ENCODE results near the gene CCDC71L.

Gene CCDC71L

GRCh38 chr7:106618480-106618879 lies 42.5 kb downstream of the CCDC71L start:
- Histone ChIP-seq H3K23ac (ENCODE audit: low read length) (no peak overlapping the region), H3K79me1 (ENCODE audit: low read length) (no peaks in the 10 kb centered on the region), H3K9me3 (ENCODE audit: insufficient read depth, low read depth, low read length) (no peaks in the 10 kb centered on the region), H3K9ac (ENCODE audit: low read length) (no peak overlapping the region), H3K27me3 (ENCODE audit: insufficient read depth, low read length) (no peaks in the 10 kb centered on the region), H2BK12ac (ENCODE audit: low read length) (no peak overlapping the region), H2BK120ac (ENCODE audit: insufficient read depth, low read length, poor library complexity) (no peak overlapping the region), H3K4me2 (ENCODE audit: low read length) (no peak overlapping the region), H4K12ac (ENCODE audit: low read depth, low read length) (no peak overlapping the region), H3K36me3 (ENCODE audit: control insufficient read depth in 1 of 2, insufficient read depth in 2 of 2, low read length in 2 of 2) (no peaks in the 10 kb centered on the region), H3K79me2 (ENCODE audit: control insufficient read depth, insufficient read depth, low read length, poor library complexity) (no peaks in the 10 kb centered on the region), H2BK5ac (ENCODE audit: low read depth, low read length, poor library complexity) (no peak overlapping the region), H3K4me3 (ENCODE audit: low read depth, low read length) (no peak overlapping the region), H4K8ac (ENCODE audit: low read depth, low read length) (no peak overlapping the region), H3K27ac (ENCODE audit: low read depth, low read length) (no peak overlapping the region), H3K14ac (ENCODE audit: low read length) (no peak overlapping the region), H3K4me1 (ENCODE audit: control insufficient read depth in 1 of 2, insufficient read depth in 2 of 2, low read length in 2 of 2) (peaks cover 0 to 5% of the 10 kb centered on the region in 2 experiments), H4K91ac (ENCODE audit: low read depth, low read length) (no peak overlapping the region), H2AK5ac (ENCODE audit: low read length) (no peak overlapping the region), H3K4ac (ENCODE audit: low read depth, low read length) (no peak overlapping the region), H3K18ac (ENCODE audit: low read length) (no peak overlapping the region), H2AFZ (ENCODE audit: insufficient read depth, low read length, poor library complexity) (no peak overlapping the region)
- no peak for DNase-seq
- no CpG with 5 or more reads among the region's 1 CpG for WGBS (ENCODE audit: extremely low coverage, insufficient coverage, insufficient read length)

- peaks cover 0 to 5% of the 10 kb centered on the region in 2 experiments for H3K4me1 ChIP-seq (ENCODE audit: control insufficient read depth in 1 of 2, insufficient read depth in 2 of 2, low read length in 2 of 2)
- no CpG with 5 or more reads among the region's 2 CpGs for WGBS (ENCODE audit: extremely low coverage, insufficient coverage, insufficient read length)
- no peaks in the 10 kb centered on the region for H3K79me1 ChIP-seq (ENCODE audit: low read length)
These were observed 43.1 kb downstream of the CCDC71L start for GRCh38 chr7:106617860-106618259.

GRCh38 chr7:106616708-106617051 lies 44.3 kb downstream of the CCDC71L start:
- H3K36me3 ChIP-seq (ENCODE audit: control insufficient read depth in 1 of 2, insufficient read depth in 2 of 2, low read length in 2 of 2), result no peaks in the 10 kb centered on the region
- no peaks in the 10 kb centered on the region for H3K27me3 ChIP-seq (ENCODE audit: insufficient read depth, low read length)
- H2BK5ac ChIP-seq (ENCODE audit: low read depth, low read length, poor library complexity), result no peak overlapping the region
- no peaks in the 10 kb centered on the region for H3K9me3 ChIP-seq (ENCODE audit: insufficient read depth, low read depth, low read length)
- DNase-seq, result no peak
- no peak overlapping the region for H3K4ac ChIP-seq (ENCODE audit: low read depth, low read length)
- H2BK12ac ChIP-seq (ENCODE audit: low read length), result no peak overlapping the region
- H2AK5ac ChIP-seq (ENCODE audit: low read length), result no peak overlapping the region
- H4K91ac ChIP-seq (ENCODE audit: low read depth, low read length), result no peak overlapping the region
- H4K12ac ChIP-seq (ENCODE audit: low read depth, low read length), result no peak overlapping the region
- H3K4me2 ChIP-seq (ENCODE audit: low read length), result no peak overlapping the region
- H3K79me1 ChIP-seq (ENCODE audit: low read length), result no peaks in the 10 kb centered on the region
- H3K4me1 ChIP-seq (ENCODE audit: control insufficient read depth in 1 of 2, insufficient read depth in 2 of 2, low read length in 2 of 2), result peaks cover 0 to 5% of the 10 kb centered on the region in 2 experiments
- H3K14ac ChIP-seq (ENCODE audit: low read length), result no peak overlapping the region
- H3K18ac ChIP-seq (ENCODE audit: low read length), result no peak overlapping the region
- no peak overlapping the region for H4K8ac ChIP-seq (ENCODE audit: low read depth, low read length)
- H2AFZ ChIP-seq (ENCODE audit: insufficient read depth, low read length, poor library complexity), result no peak overlapping the region
- no peaks in the 10 kb centered on the region for H3K79me2 ChIP-seq (ENCODE audit: control insufficient read depth, insufficient read depth, low read length, poor library complexity)
- no peak overlapping the region for H3K23ac ChIP-seq (ENCODE audit: low read length)
- no peak overlapping the region for H3K4me3 ChIP-seq (ENCODE audit: low read depth, low read length)
- no peak overlapping the region for H3K9ac ChIP-seq (ENCODE audit: low read length)
- no peak overlapping the region for H2BK120ac ChIP-seq (ENCODE audit: insufficient read depth, low read length, poor library complexity)
- no peak overlapping the region for H3K27ac ChIP-seq (ENCODE audit: low read depth, low read length)

More at GRCh38 chr7:106617860-106618259, 43.1 kb downstream of the CCDC71L start:
- no peak overlapping the region for H4K91ac ChIP-seq (ENCODE audit: low read depth, low read length)
- H3K18ac ChIP-seq (ENCODE audit: low read length), result no peak overlapping the region
- H3K27ac ChIP-seq (ENCODE audit: low read depth, low read length), result no peak overlapping the region
- H2BK5ac ChIP-seq (ENCODE audit: low read depth, low read length, poor library complexity), result no peak overlapping the region
- H2BK120ac ChIP-seq (ENCODE audit: insufficient read depth, low read length, poor library complexity), result no peak overlapping the region
- no peak for DNase-seq
- H3K4me2 ChIP-seq (ENCODE audit: low read length), result no peak overlapping the region
- no peak overlapping the region for H4K12ac ChIP-seq (ENCODE audit: low read depth, low read length)
- no peak overlapping the region for H3K4me3 ChIP-seq (ENCODE audit: low read depth, low read length)
- no peak overlapping the region for H3K9ac ChIP-seq (ENCODE audit: low read length)
- H3K36me3 ChIP-seq (ENCODE audit: control insufficient read depth in 1 of 2, insufficient read depth in 2 of 2, low read length in 2 of 2), result no peaks in the 10 kb centered on the region
- H2AK5ac ChIP-seq (ENCODE audit: low read length), result no peak overlapping the region
- no peaks in the 10 kb centered on the region for H3K9me3 ChIP-seq (ENCODE audit: insufficient read depth, low read depth, low read length)
- no peak overlapping the region for H4K8ac ChIP-seq (ENCODE audit: low read depth, low read length)
- no peaks in the 10 kb centered on the region for H3K79me2 ChIP-seq (ENCODE audit: control insufficient read depth, insufficient read depth, low read length, poor library complexity)
- H3K23ac ChIP-seq (ENCODE audit: low read length), result no peak overlapping the region
- H2BK12ac ChIP-seq (ENCODE audit: low read length), result no peak overlapping the region
- no peaks in the 10 kb centered on the region for H3K27me3 ChIP-seq (ENCODE audit: insufficient read depth, low read length)
- H2AFZ ChIP-seq (ENCODE audit: insufficient read depth, low read length, poor library complexity), result no peak overlapping the region
- H3K14ac ChIP-seq (ENCODE audit: low read length), result no peak overlapping the region
- no peak overlapping the region for H3K4ac ChIP-seq (ENCODE audit: low read depth, low read length)

GRCh38 chr7:106615808-106616707 lies 44.9 kb downstream of the CCDC71L start:
- H3K27me3 ChIP-seq (ENCODE audit: insufficient read depth, low read length), result no peaks in the 10 kb centered on the region
- H4K12ac ChIP-seq (ENCODE audit: low read depth, low read length), result no peak overlapping the region
- no peak overlapping the region for H3K4ac ChIP-seq (ENCODE audit: low read depth, low read length)
- no peak overlapping the region for H4K91ac ChIP-seq (ENCODE audit: low read depth, low read length)
- no peak overlapping the region for H2AFZ ChIP-seq (ENCODE audit: insufficient read depth, low read length, poor library complexity)
- H3K9ac ChIP-seq (ENCODE audit: low read length), result no peak overlapping the region
- H3K14ac ChIP-seq (ENCODE audit: low read length), result no peak overlapping the region
- no peak overlapping the region for H2BK5ac ChIP-seq (ENCODE audit: low read depth, low read length, poor library complexity)
- H3K4me1 ChIP-seq (ENCODE audit: control insufficient read depth in 1 of 2, insufficient read depth in 2 of 2, low read length in 2 of 2), result peaks cover 0 to 5% of the 10 kb centered on the region in 2 experiments
- no peaks in the 10 kb centered on the region for H3K79me2 ChIP-seq (ENCODE audit: control insufficient read depth, insufficient read depth, low read length, poor library complexity)
- no peak overlapping the region for H4K8ac ChIP-seq (ENCODE audit: low read depth, low read length)
- H3K18ac ChIP-seq (ENCODE audit: low read length), result no peak overlapping the region
- no peaks in the 10 kb centered on the region for H3K9me3 ChIP-seq (ENCODE audit: insufficient read depth, low read depth, low read length)
- H3K23ac ChIP-seq (ENCODE audit: low read length), result no peak overlapping the region
- no peak overlapping the region for H2AK5ac ChIP-seq (ENCODE audit: low read length)
- H3K27ac ChIP-seq (ENCODE audit: low read depth, low read length), result no peak overlapping the region
- H2BK120ac ChIP-seq (ENCODE audit: insufficient read depth, low read length, poor library complexity), result no peak overlapping the region
- no peak for DNase-seq
- no peak overlapping the region for H3K4me3 ChIP-seq (ENCODE audit: low read depth, low read length)
- WGBS (ENCODE audit: extremely low coverage, insufficient coverage, insufficient read length), result no CpG with 5 or more reads among the region's 3 CpGs
- no peak overlapping the region for H3K4me2 ChIP-seq (ENCODE audit: low read length)
- H2BK12ac ChIP-seq (ENCODE audit: low read length), result no peak overlapping the region
- no peaks in the 10 kb centered on the region for H3K36me3 ChIP-seq (ENCODE audit: control insufficient read depth in 1 of 2, insufficient read depth in 2 of 2, low read length in 2 of 2)
- H3K79me1 ChIP-seq (ENCODE audit: low read length), result no peaks in the 10 kb centered on the region
